HEK293 (cell line): ENCODE data around the gene GRIN3A.

Source experiments
- CTCF ChIA-PET: fragments of 350-600 bp; formaldehyde crosslinking; extraction: SDS; loops from one replicate; lab custom pipeline; 2021; ENCODE audit warnings: antibody characterized with exemption; lab: Yijun Ruan, JAX
- POLR2A ChIA-PET: fragments of 300-600 bp; formaldehyde crosslinking; extraction: SDS; loops from one replicate; lab custom pipeline; 2020; ENCODE audit warnings: antibody characterized with exemption, inconsistent platforms; lab: Yijun Ruan, JAX
- H3K27ac ChIP-seq: fragments of 200-500 bp; sonication (Bioruptor generic); 2 replicates; pipeline ENCODE4 v1.5.1; 2014; ENCODE audit warnings: low read depth, low read length, control low read depth, inconsistent platforms; ENCODE audit errors: extremely low read depth
- H3K36me3 ChIP-seq, 2 experiments: fragments of 200-500 bp in 1 of 2; sonication (Bioruptor generic) in 1 of 2; 1 replicate in 1 of 2; 2 replicates in 1 of 2; pipeline ENCODE4 v1.5.1; 2014 to 2017; ENCODE audit warnings: inconsistent platforms in 2 of 2, low read length in 2 of 2; ENCODE audit not compliant: control insufficient read depth in 2 of 2, insufficient read depth in 1 of 2
- H3K4me1 ChIP-seq: fragments of 200-500 bp; sonication (Bioruptor generic); 2 replicates; pipeline ENCODE4 v1.5.1; 2014; ENCODE audit warnings: mild to moderate bottlenecking, low read length, inconsistent platforms; ENCODE audit not compliant: control insufficient read depth, insufficient read depth
- H3K4me3 ChIP-seq: 2 replicates; pipeline ENCODE4 v1.5.1; 2011; ENCODE audit warnings: low read depth, mild to moderate bottlenecking, control low read depth, low read length, moderate library complexity
- H3K9me3 ChIP-seq: fragments of 200-500 bp; sonication (Bioruptor generic); 2 replicates; pipeline ENCODE4 v1.5.1; 2014; ENCODE audit warnings: low read depth, low read length, inconsistent platforms; ENCODE audit not compliant: control insufficient read depth, insufficient read depth
- BCL6B ChIP-seq: fragments of 450-650 bp; formaldehyde crosslinking; IDR thresholded peaks from 2 replicates; pipeline ENCODE4 v1.5.1; 2017; ENCODE audit warnings: missing biosample characterization, missing genetic modification characterization
- IKZF3 ChIP-seq: fragments of 450-650 bp; IDR thresholded peaks from 2 replicates; pipeline ENCODE4 v1.5.0; 2018; ENCODE audit warnings: missing biosample characterization, mild to moderate bottlenecking, missing genetic modification characterization, moderate library complexity
- TCF7L2 ChIP-seq: IDR thresholded peaks from 2 replicates; pipeline ENCODE4 v1.6.1; 2011; ENCODE audit warnings: low read depth, mild to moderate bottlenecking, inconsistent platforms, low read length, moderate library complexity, borderline replicate concordance
- TRIM28 ChIP-seq: IDR thresholded peaks from 2 replicates; pipeline ENCODE4 v1.6.1; 2011; ENCODE audit warnings: low read length, control low read depth, borderline replicate concordance
- YY2 ChIP-seq: fragments of 450-650 bp; formaldehyde crosslinking; IDR thresholded peaks from 2 replicates; pipeline ENCODE4 v1.5.1; 2016; ENCODE audit warnings: missing biosample characterization, missing genetic modification characterization
- ZBTB10 ChIP-seq: fragments of 450-650 bp; formaldehyde crosslinking; IDR thresholded peaks from 2 replicates; pipeline ENCODE4 v1.5.1; 2016; ENCODE audit warnings: missing biosample characterization, missing genetic modification characterization
- ZEB2 ChIP-seq: fragments of 450-650 bp; formaldehyde crosslinking; IDR thresholded peaks from 2 replicates; pipeline ENCODE4 v1.5.1; 2016; ENCODE audit warnings: missing biosample characterization, missing genetic modification characterization
- ZNF148 ChIP-seq: fragments of 450-650 bp; formaldehyde crosslinking; IDR thresholded peaks from 2 replicates; pipeline ENCODE4 v1.5.0; 2017; ENCODE audit warnings: missing biosample characterization, missing genetic modification characterization, borderline replicate concordance
- ZNF155 ChIP-seq: fragments of 450-650 bp; formaldehyde crosslinking; IDR thresholded peaks from 2 replicates; pipeline ENCODE4 v1.5.1; 2016; ENCODE audit warnings: missing biosample characterization, missing genetic modification characterization
- ZNF184 ChIP-seq: fragments of 450-650 bp; IDR thresholded peaks from 2 replicates; pipeline ENCODE4 v1.5.1; 2018; ENCODE audit warnings: missing biosample characterization, mild to moderate bottlenecking, missing genetic modification characterization
- ZNF513 ChIP-seq: fragments of 450-650 bp; IDR thresholded peaks from 2 replicates; pipeline ENCODE4 v1.5.1; 2018; ENCODE audit warnings: missing biosample characterization, missing genetic modification characterization
- ZNF561 ChIP-seq: fragments of 450-650 bp; IDR thresholded peaks from 2 replicates; pipeline ENCODE4 v1.5.1; 2018; ENCODE audit warnings: missing biosample characterization, missing genetic modification characterization, borderline replicate concordance
- ZNF571 ChIP-seq: fragments of 450-650 bp; formaldehyde crosslinking; IDR thresholded peaks from 2 replicates; pipeline ENCODE4 v1.5.0; 2017; ENCODE audit warnings: missing biosample characterization, missing genetic modification characterization
- ZNF600 ChIP-seq: fragments of 450-650 bp; formaldehyde crosslinking; IDR thresholded peaks from 2 replicates; pipeline ENCODE4 v1.5.1; 2016; ENCODE audit warnings: missing biosample characterization, missing genetic modification characterization
- ZNF610 ChIP-seq: fragments of 450-650 bp; formaldehyde crosslinking; IDR thresholded peaks from 2 replicates; pipeline ENCODE4 v1.5.1; 2016; ENCODE audit warnings: missing biosample characterization, missing genetic modification characterization, borderline replicate concordance
- ZNF623 ChIP-seq: fragments of 450-650 bp; formaldehyde crosslinking; IDR thresholded peaks from 2 replicates; pipeline ENCODE4 v1.5.1; 2016; ENCODE audit warnings: missing biosample characterization, missing genetic modification characterization
- ZNF792 ChIP-seq: fragments of 450-650 bp; formaldehyde crosslinking; IDR thresholded peaks from 2 replicates; pipeline ENCODE4 v1.5.1; 2016; ENCODE audit warnings: missing biosample characterization, missing genetic modification characterization
- ZSCAN5A ChIP-seq: fragments of 450-650 bp; formaldehyde crosslinking; IDR thresholded peaks from 2 replicates; pipeline ENCODE4 v1.5.1; 2016; ENCODE audit warnings: missing biosample characterization, missing genetic modification characterization

The GRIN3A gene

GRCh38 chr9:101631892-101632291, 106.6 kb downstream of the GRIN3A start (continued):
- TF ChIP-seq TCF7L2: no peak
- TF ChIP-seq ZNF571 (tag by site-specific recombination): no peak
- no peak for TF ChIP-seq YY2 (tag by site-specific recombination)
- TF ChIP-seq ZNF148: no peak
- no peak for TF ChIP-seq ZNF610 (tag by site-specific recombination)
- TF ChIP-seq ZNF184 (tag by site-specific recombination): no peak
- TF ChIP-seq IKZF3 (tag by site-specific recombination): no peak

- TF ChIP-seq ZBTB10 (no peak), ZSCAN5A (tag by site-specific recombination) (no peak), ZNF513 (no peak), ZNF184 (tag by site-specific recombination) (no peak), ZNF561 (tag by site-specific recombination) (no peak), ZNF155 (tag by site-specific recombination) (no peak), TRIM28 (no peak), ZEB2 (tag by site-specific recombination) (no peak), ZNF792 (tag by site-specific recombination) (no peak), ZNF600 (tag by site-specific recombination) (no peak), ZNF623 (no peak), BCL6B (tag by site-specific recombination) (no peak)
- TF ChIP-seq, all 188 proteins: peak for 0
- Histone ChIP-seq H3K9me3 (no peaks in the 10 kb centered on the region), H3K4me3 (no peak overlapping the region), H3K4me1 (no peaks in the 10 kb centered on the region), H3K27ac (no peak overlapping the region), H3K36me3 (no peaks in the 10 kb centered on the region)
- CTCF ChIA-PET: interaction anchor here (0.6 to 1.0 kb wide), 2 partner anchors 15 to 477 kb away, joined by 3 read pairs; no protein-coding TSS in a partner anchor
- POLR2A ChIA-PET: no interaction called here
Observed at GRCh38 chr9:101629636-101630035, 108.8 kb downstream of the GRIN3A start.
